ENCODE results near the gene COL27A1.

Gene COL27A1

DNA sequence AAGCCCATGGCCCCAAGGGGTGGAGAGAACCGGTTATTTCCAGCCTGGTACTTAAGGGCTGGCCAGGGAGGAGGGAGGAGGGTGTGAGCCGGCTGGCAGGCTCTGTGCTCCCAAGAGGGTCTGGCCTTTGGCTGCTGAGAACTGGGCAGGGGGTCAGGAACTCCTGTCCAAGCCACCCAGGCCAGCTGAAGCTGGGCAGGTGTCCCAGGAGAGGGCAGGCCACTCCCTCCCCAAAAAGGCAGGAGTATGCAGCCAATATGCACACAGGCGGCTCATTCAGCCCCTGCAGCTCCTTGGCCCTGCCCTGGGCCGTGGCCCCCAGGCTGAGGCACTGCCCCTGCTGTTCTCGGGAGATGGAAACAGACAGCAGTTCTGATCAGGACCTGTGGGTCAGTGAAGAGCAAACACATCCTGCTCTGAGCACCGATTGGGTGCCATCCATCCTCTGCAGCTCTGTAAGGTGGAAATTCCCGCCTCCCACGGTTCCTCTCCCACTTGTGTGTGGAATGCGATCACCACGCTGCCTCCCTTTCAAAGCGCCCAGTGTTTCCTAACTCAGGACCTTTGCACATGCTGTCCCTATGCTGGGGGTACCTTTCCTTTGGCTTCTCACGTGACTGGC is 39.1 kb upstream of the COL27A1 start:
- Histone ChIP-seq H3K27me3 (ENCODE audit: control insufficient read depth in 5 of 5, insufficient read depth in 4 of 5, low read length in 5 of 5) (peaks cover 0 to 20% (median 11%) of the 10 kb centered on the region in 5 donors), H3K9me3 (ENCODE audit: control insufficient read depth in 5 of 5, low read length in 5 of 5) (no peaks in the 10 kb centered on the region), H3K36me3 (ENCODE audit: control insufficient read depth in 5 of 5, insufficient read depth in 5 of 5, low read length in 5 of 5) (no peaks in the 10 kb centered on the region), H3K4me1 (ENCODE audit: control insufficient read depth in 5 of 5, insufficient read depth in 5 of 5, low read length in 5 of 5) (peaks cover 10 to 36% (median 32%) of the 10 kb centered on the region in 5 donors), H3K27ac (ENCODE audit: low read depth, low read length) (no peak overlapping the region), H3K9ac (ENCODE audit: low read length in 5 of 5) (no peak overlapping the region), H3K4me3 (ENCODE audit: low read depth in 1 of 5, low read length in 5 of 5) (no peak overlapping the region)

DNA sequence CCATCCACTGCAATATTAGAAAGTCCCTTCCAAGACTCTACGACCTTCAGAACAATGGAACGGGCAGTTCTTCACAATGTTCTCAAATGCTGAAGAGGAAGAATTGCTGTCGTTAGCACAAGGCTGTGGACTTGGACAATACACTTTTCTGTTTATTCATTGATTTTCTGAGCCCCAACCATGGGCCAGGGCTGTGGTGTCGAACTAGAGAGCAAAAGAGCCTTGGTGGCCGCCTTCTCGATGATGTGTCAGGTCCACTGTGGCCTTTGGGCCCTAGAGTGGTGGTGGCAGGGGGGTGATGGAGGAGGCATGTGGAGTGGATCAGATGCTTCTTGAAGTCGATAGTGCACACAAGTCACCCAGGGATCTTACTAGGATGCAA is 37.7 kb upstream of the COL27A1 start:
- Histone ChIP-seq H3K4me3 (ENCODE audit: low read depth in 1 of 5, low read length in 5 of 5) (no peak overlapping the region), H3K9me3 (ENCODE audit: control insufficient read depth in 5 of 5, low read length in 5 of 5) (no peaks in the 10 kb centered on the region), H3K4me1 (ENCODE audit: control insufficient read depth in 5 of 5, insufficient read depth in 5 of 5, low read length in 5 of 5) (peaks cover 9 to 33% (median 30%) of the 10 kb centered on the region in 5 donors), H3K36me3 (ENCODE audit: control insufficient read depth in 5 of 5, insufficient read depth in 5 of 5, low read length in 5 of 5) (no peaks in the 10 kb centered on the region), H3K27ac (ENCODE audit: low read depth, low read length) (no peak overlapping the region), H3K9ac (ENCODE audit: low read length in 5 of 5) (no peak overlapping the region), H3K27me3 (ENCODE audit: control insufficient read depth in 5 of 5, insufficient read depth in 4 of 5, low read length in 5 of 5) (peaks cover 0 to 20% (median 11%) of the 10 kb centered on the region in 5 donors)

DNA sequence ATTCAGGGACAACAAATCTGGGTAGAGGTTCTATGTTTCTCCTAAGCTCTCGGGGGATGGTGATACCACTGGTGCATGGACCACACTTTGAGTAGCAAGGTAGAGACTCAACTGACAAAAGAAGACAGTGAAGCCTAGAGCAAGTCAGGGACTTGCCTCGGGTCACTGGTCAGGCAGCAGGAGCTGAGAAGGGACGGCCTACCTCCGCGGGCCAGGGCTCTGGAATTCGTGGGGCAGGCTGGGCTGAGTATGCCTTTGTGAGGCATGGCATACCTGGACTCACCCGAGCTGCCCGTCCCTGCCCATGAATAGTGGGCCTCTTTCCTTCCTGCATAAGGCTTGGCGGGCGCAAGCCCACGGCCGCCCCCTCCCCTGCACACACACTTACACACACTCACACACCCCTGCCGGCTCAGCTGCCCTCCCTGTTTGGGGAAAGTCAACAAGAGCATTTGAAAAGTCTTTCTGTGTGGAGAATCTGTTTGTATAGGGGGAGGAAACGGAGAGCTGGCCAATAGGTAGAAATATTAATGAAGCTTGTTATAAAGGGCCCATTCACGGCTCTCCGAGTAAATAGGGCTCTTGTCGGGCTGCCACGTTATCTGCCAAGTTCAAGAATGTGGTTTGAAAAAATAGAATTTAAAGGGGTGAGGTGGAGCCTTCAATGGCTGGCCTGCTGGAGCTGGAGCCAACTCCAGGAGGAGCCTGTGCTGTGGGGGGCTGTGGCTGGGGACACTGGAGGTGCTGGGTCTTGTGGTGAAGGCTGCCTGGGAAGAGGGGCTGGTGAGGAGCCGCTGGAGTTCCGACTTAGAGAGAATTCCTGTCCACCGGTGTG is 37.1 kb upstream of the COL27A1 start:
- Histone ChIP-seq H3K27me3 (ENCODE audit: control insufficient read depth in 5 of 5, insufficient read depth in 4 of 5, low read length in 5 of 5) (peaks cover 0 to 20% (median 11%) of the 10 kb centered on the region in 5 donors), H3K9me3 (ENCODE audit: control insufficient read depth in 5 of 5, low read length in 5 of 5) (no peaks in the 10 kb centered on the region), H3K4me3 (ENCODE audit: low read depth in 1 of 5, low read length in 5 of 5) (no peak overlapping the region), H3K36me3 (ENCODE audit: control insufficient read depth in 5 of 5, insufficient read depth in 5 of 5, low read length in 5 of 5) (no peaks in the 10 kb centered on the region), H3K4me1 (ENCODE audit: control insufficient read depth in 5 of 5, insufficient read depth in 5 of 5, low read length in 5 of 5) (peaks cover 6 to 32% (median 25%) of the 10 kb centered on the region in 5 donors), H3K9ac (ENCODE audit: low read length in 5 of 5) (no peak overlapping the region), H3K27ac (ENCODE audit: low read depth, low read length) (no peak overlapping the region)

DNA sequence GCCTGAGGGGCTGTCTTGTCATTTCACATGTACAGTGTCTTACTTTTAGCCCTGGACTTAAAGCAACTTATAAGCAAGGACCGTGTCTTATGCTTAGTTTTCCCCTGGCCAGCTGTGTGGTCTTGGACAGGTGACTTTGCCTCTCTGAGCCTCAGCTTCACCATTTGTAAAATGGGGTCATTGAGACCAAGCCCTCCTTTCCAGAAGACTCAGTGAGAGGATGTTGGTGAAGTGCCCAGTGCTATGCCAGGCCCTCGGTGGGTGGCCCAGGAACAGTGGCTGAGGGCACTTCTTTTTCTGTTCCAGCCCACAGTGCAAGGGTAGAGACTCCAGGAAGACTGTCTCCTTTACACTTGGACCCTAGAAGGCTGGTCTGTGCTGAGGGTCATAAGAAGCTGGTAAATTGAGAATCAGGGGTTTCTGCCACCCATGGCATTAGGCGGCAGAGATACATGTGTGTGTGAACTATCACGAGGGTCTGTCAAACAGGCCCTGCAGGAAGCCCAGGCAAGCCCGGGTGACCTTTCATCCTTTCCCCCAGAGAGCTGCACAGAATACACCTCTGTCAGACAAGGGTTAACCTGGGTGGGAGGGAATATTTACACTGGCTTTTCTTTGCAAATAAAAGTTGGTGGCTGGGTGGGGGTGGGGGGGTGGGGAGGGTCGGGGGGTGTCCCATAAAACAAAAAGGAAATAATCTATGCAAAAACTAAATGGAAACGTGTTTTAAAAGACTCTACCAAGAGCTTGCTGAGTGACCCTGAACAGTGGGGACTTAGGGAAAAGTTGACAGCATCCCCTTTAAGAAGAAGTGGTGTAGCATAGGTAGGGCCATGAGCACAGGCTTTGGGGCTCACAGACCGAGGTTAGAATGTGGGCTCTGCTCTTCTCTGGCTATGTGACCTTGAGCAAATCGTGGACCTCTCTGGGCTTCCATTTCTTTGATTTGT is 35.8 kb upstream of the COL27A1 start:
- H3K36me3 ChIP-seq (ENCODE audit: control insufficient read depth in 5 of 5, insufficient read depth in 5 of 5, low read length in 5 of 5): no peaks in the 10 kb centered on the region
- peaks cover 0 to 20% (median 9%) of the 10 kb centered on the region in 5 donors for H3K27me3 ChIP-seq (ENCODE audit: control insufficient read depth in 5 of 5, insufficient read depth in 4 of 5, low read length in 5 of 5)
- no peak overlapping the region for H3K27ac ChIP-seq (ENCODE audit: low read depth, low read length)
- no peak overlapping the region for H3K9ac ChIP-seq (ENCODE audit: low read length in 5 of 5)
- peaks cover 2 to 27% (median 21%) of the 10 kb centered on the region in 5 donors for H3K4me1 ChIP-seq (ENCODE audit: control insufficient read depth in 5 of 5, insufficient read depth in 5 of 5, low read length in 5 of 5)
- no peak overlapping the region for H3K4me3 ChIP-seq (ENCODE audit: low read depth in 1 of 5, low read length in 5 of 5)
- H3K9me3 ChIP-seq (ENCODE audit: control insufficient read depth in 5 of 5, low read length in 5 of 5): no peaks in the 10 kb centered on the region

DNA sequence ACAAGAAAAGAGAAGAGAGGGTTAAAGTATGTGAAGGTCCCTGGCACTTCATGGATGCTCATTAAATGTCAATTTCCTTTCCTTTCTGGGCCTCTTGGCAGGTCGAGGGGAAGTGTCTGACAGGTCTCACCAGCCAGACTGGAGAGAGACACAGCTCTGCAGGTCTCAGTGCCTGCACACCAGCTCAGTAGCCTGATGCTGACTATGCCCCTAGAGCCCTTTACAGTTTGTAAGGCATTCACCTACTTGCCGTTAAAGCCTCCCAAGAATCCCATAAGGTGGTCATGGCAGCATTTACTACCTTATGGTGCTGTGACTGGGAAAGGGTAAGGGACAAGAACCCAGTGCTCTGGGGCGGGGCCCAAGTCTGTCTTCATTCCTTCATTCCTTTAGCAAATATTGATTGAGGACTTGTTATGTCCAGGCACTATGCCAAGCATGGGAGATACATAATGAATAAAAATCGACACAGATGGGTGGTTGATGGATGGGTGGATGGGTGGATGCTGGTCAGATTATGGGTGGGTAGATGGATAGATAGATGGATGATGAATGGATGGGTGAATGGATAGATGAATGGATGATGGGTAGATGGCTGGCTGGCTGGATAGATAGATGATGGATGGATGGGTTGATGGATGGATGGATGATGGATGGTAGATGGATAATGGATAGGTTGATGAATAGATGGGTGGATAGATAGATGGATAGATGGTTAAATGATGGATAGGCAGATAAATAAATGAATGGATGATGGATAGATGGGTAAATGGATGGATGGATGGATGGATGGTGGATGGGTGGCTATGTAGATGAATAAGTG is 34.9 kb upstream of the COL27A1 start:
- Histone ChIP-seq H3K27ac (ENCODE audit: low read depth, low read length) (no peak overlapping the region), H3K4me1 (ENCODE audit: control insufficient read depth in 5 of 5, insufficient read depth in 5 of 5, low read length in 5 of 5) (peaks cover 2 to 26% (median 21%) of the 10 kb centered on the region in 5 donors)

DNA sequence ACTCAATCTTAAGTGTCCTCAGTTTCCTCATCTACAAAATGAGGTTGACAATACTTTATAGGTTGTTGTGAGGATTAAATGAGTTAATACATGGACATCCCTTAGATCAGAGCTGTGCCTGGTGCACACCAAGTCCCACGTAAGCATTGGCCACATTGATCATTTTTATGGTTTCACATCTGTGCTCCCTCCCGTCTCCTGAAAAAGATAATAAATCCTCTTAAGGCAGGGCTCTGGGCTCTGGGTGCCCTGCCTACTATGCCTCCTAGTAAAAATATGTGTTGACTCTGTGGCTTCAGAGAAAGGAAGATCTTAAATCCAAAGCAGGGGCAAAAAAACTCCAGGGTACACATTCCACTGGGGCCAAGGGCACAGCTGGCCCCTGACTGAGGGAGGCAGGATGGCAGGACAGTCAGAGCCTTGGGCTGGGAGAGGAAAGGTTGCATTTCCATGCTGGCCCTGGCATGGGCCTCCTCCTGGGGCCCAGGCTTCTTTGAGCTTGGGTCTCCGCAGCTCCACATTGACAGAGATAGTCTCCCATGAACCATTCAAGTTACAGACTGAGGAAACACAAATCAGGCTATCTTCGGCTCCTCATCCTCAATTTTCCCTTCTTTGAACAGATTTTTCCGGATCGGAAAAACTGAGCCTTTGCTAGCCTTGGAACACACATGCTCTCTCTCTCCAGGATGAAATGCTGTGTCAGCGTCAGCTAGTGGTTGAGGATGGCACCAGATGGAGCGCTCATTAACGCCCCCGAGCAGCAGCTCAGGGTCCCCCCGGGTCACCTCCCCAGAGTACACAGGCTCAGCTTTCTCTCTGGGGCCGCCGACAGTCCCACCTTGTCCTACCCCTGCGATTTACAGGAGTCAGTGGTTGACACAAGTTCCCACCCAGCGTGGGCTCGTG is 33.9 kb upstream of the COL27A1 start:
- H3K9me3 ChIP-seq (ENCODE audit: control insufficient read depth in 5 of 5, low read length in 5 of 5): no peaks in the 10 kb centered on the region
- no peak overlapping the region for H3K27ac ChIP-seq (ENCODE audit: low read depth, low read length)
- H3K27me3 ChIP-seq (ENCODE audit: control insufficient read depth in 5 of 5, insufficient read depth in 4 of 5, low read length in 5 of 5): peaks cover 0 to 24% (median 8%) of the 10 kb centered on the region in 5 donors
- H3K4me1 ChIP-seq (ENCODE audit: control insufficient read depth in 5 of 5, insufficient read depth in 5 of 5, low read length in 5 of 5): peaks cover 0 to 16% (median 11%) of the 10 kb centered on the region in 5 donors
- no peak overlapping the region for H3K4me3 ChIP-seq (ENCODE audit: low read depth in 1 of 5, low read length in 5 of 5)
- no peak overlapping the region for H3K9ac ChIP-seq (ENCODE audit: low read length in 5 of 5)
- H3K36me3 ChIP-seq (ENCODE audit: control insufficient read depth in 5 of 5, insufficient read depth in 5 of 5, low read length in 5 of 5): no peaks in the 10 kb centered on the region

More for the DNA sequence above, 34.9 kb upstream of the COL27A1 start:
- Histone ChIP-seq H3K4me3 (ENCODE audit: low read depth in 1 of 5, low read length in 5 of 5) (no peak overlapping the region), H3K9me3 (ENCODE audit: control insufficient read depth in 5 of 5, low read length in 5 of 5) (no peaks in the 10 kb centered on the region), H3K9ac (ENCODE audit: low read length in 5 of 5) (no peak overlapping the region), H3K36me3 (ENCODE audit: control insufficient read depth in 5 of 5, insufficient read depth in 5 of 5, low read length in 5 of 5) (no peaks in the 10 kb centered on the region), H3K27me3 (ENCODE audit: control insufficient read depth in 5 of 5, insufficient read depth in 4 of 5, low read length in 5 of 5) (peaks cover 0 to 21% (median 9%) of the 10 kb centered on the region in 5 donors)

DNA sequence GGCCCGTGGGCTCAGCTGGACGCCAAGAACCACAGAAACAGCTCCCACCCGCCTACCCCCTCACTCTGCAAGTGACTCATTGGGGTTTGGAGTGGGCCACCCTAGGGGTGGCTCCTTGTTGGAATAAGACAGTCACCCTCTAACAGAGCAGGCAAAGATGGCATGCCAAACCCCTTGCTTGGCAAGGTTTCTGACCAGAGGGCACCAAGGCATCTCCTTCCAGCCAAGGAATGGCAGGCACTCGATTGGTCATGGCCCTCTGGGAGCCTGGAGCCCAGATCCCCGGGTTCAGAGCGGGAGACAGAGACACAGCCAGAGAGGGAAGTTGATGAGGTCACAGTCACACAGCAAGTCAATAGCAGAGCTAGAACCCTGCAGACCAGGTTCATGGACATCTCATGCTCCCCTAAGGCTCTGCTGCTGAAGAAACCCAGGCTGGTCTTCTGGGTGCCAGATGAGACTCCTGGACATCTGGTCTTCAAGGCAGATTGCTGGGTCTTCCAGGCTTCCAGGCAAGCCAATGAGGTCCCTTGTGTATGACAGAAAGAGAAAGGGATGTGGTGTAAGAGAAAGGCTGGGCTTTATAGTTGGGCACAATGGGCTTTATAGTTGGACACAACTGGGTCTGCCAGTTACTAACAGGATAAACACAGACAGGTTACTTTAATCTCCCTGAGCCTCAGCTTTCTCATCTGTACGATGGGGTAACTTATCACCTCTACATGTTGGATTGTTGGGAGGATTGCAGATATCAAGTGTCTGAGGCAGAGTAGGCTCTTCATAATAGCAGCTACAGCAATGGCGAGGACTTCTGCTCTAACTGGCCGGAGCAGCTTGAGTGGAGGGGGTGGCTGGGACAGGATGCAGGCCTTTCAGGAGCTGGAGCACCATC is 33.0 kb upstream of the COL27A1 start:
- Histone ChIP-seq H3K9me3 (ENCODE audit: control insufficient read depth in 5 of 5, low read length in 5 of 5) (peaks cover 0 to 8% (median 3%) of the 10 kb centered on the region in 5 donors), H3K27me3 (ENCODE audit: control insufficient read depth in 5 of 5, insufficient read depth in 4 of 5, low read length in 5 of 5) (peaks cover 0 to 27% (median 13%) of the 10 kb centered on the region in 5 donors), H3K4me3 (ENCODE audit: low read depth in 1 of 5, low read length in 5 of 5) (no peak overlapping the region), H3K27ac (ENCODE audit: low read depth, low read length) (no peak overlapping the region), H3K9ac (ENCODE audit: low read length in 5 of 5) (no peak overlapping the region), H3K4me1 (ENCODE audit: control insufficient read depth in 5 of 5, insufficient read depth in 5 of 5, low read length in 5 of 5) (peaks cover 0 to 14% (median 9%) of the 10 kb centered on the region in 5 donors), H3K36me3 (ENCODE audit: control insufficient read depth in 5 of 5, insufficient read depth in 5 of 5, low read length in 5 of 5) (no peaks in the 10 kb centered on the region)
